ENCODE data around the gene AGMO. TPM values are rescaled to one million over a fixed set of nuclear protein-coding genes. Genes with fewer than 3 reads are reported as not detected.

AGMO gene
- polyA plus RNA-seq, 10 donors: 0.20 to 0.71 (median 0.38) TPM

GRCh38 chr7:15236952-15237351, 324.9 kb downstream of the AGMO start:
- DNase-seq: no peak

GRCh38 chr7:15234431-15234830, 327.4 kb downstream of the AGMO start:
- no peak for DNase-seq

GRCh38 chr7:15228831-15229230, 333.0 kb downstream of the AGMO start:
- DNase-seq: peak in 1 of 3 donors; percentile 59

GRCh38 chr7:15225981-15226380, 335.8 kb downstream of the AGMO start:
- DNase-seq: no peak

GRCh38 chr7:15219758-15220157, 342.1 kb downstream of the AGMO start:
- no peak for DNase-seq

GRCh38 chr7:15218261-15218660, 343.6 kb downstream of the AGMO start:
- no peak for DNase-seq

GRCh38 chr7:15215616-15216015, 346.2 kb downstream of the AGMO start:
- DNase-seq: no peak

GRCh38 chr7:15214976-15215375, 346.8 kb downstream of the AGMO start:
- DNase-seq: no peak

- no peak for DNase-seq
Observed at GRCh38 chr7:15213093-15213492, 348.7 kb downstream of the AGMO start.

GRCh38 chr7:15209429-15209828, 352.4 kb downstream of the AGMO start:
- peak in 1 of 3 donors; percentile 69 for DNase-seq

- DNase-seq: no peak
Observed at GRCh38 chr7:15204421-15204820, 357.4 kb downstream of the AGMO start.

GRCh38 chr7:15199482-15199881, 362.3 kb downstream of the AGMO start:
- DNase-seq: peak in 2 of 3 donors; percentile 49 to 76

GRCh38 chr7:15197042-15197977, 364.5 kb downstream of the AGMO start:
- no peak for DNase-seq

- no peak for DNase-seq
Observed at GRCh38 chr7:15178065-15178464, 383.8 kb downstream of the AGMO start.

GRCh38 chr7:15176089-15176488, 385.7 kb downstream of the AGMO start:
- peak in 2 of 3 donors; percentile 27 to 39 for DNase-seq

GRCh38 chr7:15175152-15175551, 386.7 kb downstream of the AGMO start:
- peak in 2 of 3 donors; percentile 40 to 64 for DNase-seq

- DNase-seq: no peak
Observed at GRCh38 chr7:15174485-15174884, 387.3 kb downstream of the AGMO start.

GRCh38 chr7:15168489-15168888, 393.3 kb downstream of the AGMO start:
- peak in 1 of 3 donors; percentile 20 for DNase-seq

GRCh38 chr7:15167912-15168311, 393.9 kb downstream of the AGMO start:
- DNase-seq: no peak

- DNase-seq: no peak
Observed at GRCh38 chr7:15166620-15167019, 395.2 kb downstream of the AGMO start.

GRCh38 chr7:15159261-15159660, 402.6 kb downstream of the AGMO start:
- peak; percentile 41 to 63 (median 44) for DNase-seq

GRCh38 chr7:15158141-15158810, 403.5 kb downstream of the AGMO start:
- no peak for DNase-seq
